H1 (cell line): ENCODE measurements around the gene CENPX. TPM values are rescaled to one million over a fixed set of nuclear protein-coding genes. Genes with fewer than 3 reads are reported as not detected.

Source experiments
- CTCF ChIA-PET: fragments of 300-600 bp; sonication (Branson Sonifier 250); formaldehyde crosslinking; loops from one replicate; lab custom pipeline; 2021; ENCODE audit not compliant: partially characterized antibody; lab: Charles Lee
- POLR2A ChIA-PET: fragments of 300-600 bp; sonication (Branson Sonifier 250); formaldehyde crosslinking; loops from one replicate; lab custom pipeline; 2021; ENCODE audit warnings: inconsistent platforms; ENCODE audit not compliant: partially characterized antibody; lab: Charles Lee
- DNase-seq, 2 experiments: peaks; one replicate each; pipeline versions ENCODE4 v3.0.0 to v3.0.0-alpha.2; 2010 to 2022; ENCODE audit warnings: low spot score in 2 of 2, low read depth in 1 of 2, mixed read lengths in 1 of 2
- FAIRE-seq: peaks from 2 replicates; lab custom pipeline; 2011; peaks lifted over from hg19 to GRCh38; lab: Jason Lieb, UNC
- H2AFZ ChIP-seq: 2 replicates; pipeline ENCODE4 v1.8.1; 2012; ENCODE audit warnings: low read length, inconsistent platforms
- H2AK5ac ChIP-seq: 2 replicates; pipeline ENCODE4 v1.6.1; 2013; ENCODE audit warnings: low read depth, low read length
- H2BK120ac ChIP-seq: replicated peaks from 2 replicates; pipeline ENCODE3; 2013; ENCODE audit warnings: low read depth, low read length, inconsistent platforms
- H2BK12ac ChIP-seq: 2 replicates; pipeline ENCODE4 v1.6.1; 2013; ENCODE audit warnings: low read depth, low read length
- H2BK15ac ChIP-seq: 2 replicates; pipeline ENCODE4 v1.6.1; 2013; ENCODE audit warnings: low read length
- H2BK20ac ChIP-seq: 2 replicates; pipeline ENCODE4 v1.6.1; 2013; ENCODE audit warnings: low read length
- H2BK5ac ChIP-seq: 2 replicates; pipeline ENCODE4 v1.6.1; 2013; ENCODE audit warnings: low read depth, low read length
- H3K14ac ChIP-seq: 2 replicates; pipeline ENCODE4 v1.6.1; 2013; ENCODE audit warnings: inconsistent platforms; ENCODE audit not compliant: insufficient read length
- H3K18ac ChIP-seq: 2 replicates; pipeline ENCODE4 v1.6.1; 2013; ENCODE audit warnings: low read length; ENCODE audit errors: extremely low read depth
- H3K23ac ChIP-seq: 2 replicates; pipeline ENCODE4 v1.6.1; 2013; ENCODE audit warnings: inconsistent platforms; ENCODE audit not compliant: insufficient read length
- H3K23me2 ChIP-seq: 2 replicates; pipeline ENCODE4 v1.6.1; 2013; ENCODE audit warnings: low read depth, low read length
- H3K27ac ChIP-seq: 2 replicates; pipeline ENCODE4 v1.6.1; 2011; ENCODE audit warnings: low read depth, low read length, inconsistent platforms
- H3K27me3 ChIP-seq, 4 experiments: replicated peaks in 1 of 4; 1 replicate in 1 of 4; 2 replicates in 3 of 4; pipeline versions ENCODE4 v1.6.1 to v1.8.1; 2011 to 2013; ENCODE audit warnings: low read length in 3 of 4, mild to moderate bottlenecking in 3 of 4, inconsistent platforms in 2 of 4, mixed read lengths in 2 of 4, moderate library complexity in 1 of 4; ENCODE audit not compliant: control insufficient read depth in 3 of 4, insufficient read depth in 3 of 4; ENCODE audit errors: extremely low read depth in 1 of 4
- H3K36me3 ChIP-seq, 4 experiments: 2 replicates each; pipeline versions ENCODE4 v1.6.1 to v1.8.1; 2011 to 2013; ENCODE audit warnings: mild to moderate bottlenecking in 4 of 4, low read length in 3 of 4, moderate library complexity in 2 of 4, control low read depth in 1 of 4, inconsistent platforms in 1 of 4; ENCODE audit not compliant: insufficient read depth in 4 of 4, control insufficient read depth in 2 of 4
- H3K4ac ChIP-seq: replicated peaks from 2 replicates; pipeline ENCODE3; 2013; ENCODE audit warnings: low read length, low read depth, mixed read lengths, inconsistent platforms; ENCODE audit not compliant: insufficient read length
- H3K4me1 ChIP-seq, 4 experiments: replicated peaks in 1 of 4; 1 replicate in 1 of 4; 2 replicates in 3 of 4; pipeline versions ENCODE4 v1.6.1 to v1.8.1; 2011 to 2013; ENCODE audit warnings: low read length in 3 of 4, inconsistent platforms in 2 of 4, mixed read lengths in 1 of 4; ENCODE audit not compliant: insufficient read depth in 4 of 4, control insufficient read depth in 3 of 4
- H3K4me2 ChIP-seq, 2 experiments: 2 replicates each; pipeline versions ENCODE4 v1.6.1 to v1.8.1; 2011 to 2013; ENCODE audit warnings: low read depth in 2 of 2, low read length in 2 of 2, control low read depth in 1 of 2, inconsistent platforms in 1 of 2, mild to moderate bottlenecking in 1 of 2; ENCODE audit not compliant: insufficient read depth in 1 of 2
- H3K4me3 ChIP-seq, 4 experiments: fragments of 200-600, 300-600 bp in 1 of 4; sonication (generic), shearing (Covaris generic), sonication (Bioruptor Twin) in 1 of 4; 2 replicates each; pipeline versions ENCODE4 v1.5.1 to v1.8.1; 2011 to 2016; ENCODE audit warnings: low read length in 4 of 4, low read depth in 3 of 4, control low read depth in 2 of 4, inconsistent platforms in 2 of 4, mild to moderate bottlenecking in 2 of 4, mixed read lengths in 1 of 4, moderate library complexity in 1 of 4; ENCODE audit not compliant: insufficient read depth in 2 of 4; ENCODE audit errors: extremely low read depth in 1 of 4
- H3K56ac ChIP-seq: replicated peaks from 2 replicates; pipeline ENCODE3; 2013; ENCODE audit warnings: low read depth, mild to moderate bottlenecking, mixed read lengths, low read length, inconsistent platforms; ENCODE audit not compliant: insufficient read length
- H3K79me1 ChIP-seq: 2 replicates; pipeline ENCODE4 v1.6.1; 2013; ENCODE audit warnings: low read depth, low read length, control low read depth
- H3K79me2 ChIP-seq, 2 experiments: 2 replicates each; pipeline versions ENCODE4 v1.6.1 to v1.8.1; 2012 to 2013; ENCODE audit warnings: low read length in 2 of 2, mild to moderate bottlenecking in 2 of 2, inconsistent platforms in 1 of 2; ENCODE audit not compliant: insufficient read depth in 2 of 2, control insufficient read depth in 1 of 2
- H3K9ac ChIP-seq, 4 experiments: replicated peaks in 1 of 4; 1 replicate in 1 of 4; 2 replicates in 3 of 4; pipeline versions ENCODE4 v1.6.1 to v1.8.1; 2011 to 2013; ENCODE audit warnings: low read depth in 3 of 4, low read length in 3 of 4, control low read depth in 2 of 4, mild to moderate bottlenecking in 2 of 4, moderate library complexity in 2 of 4, inconsistent platforms in 1 of 4; ENCODE audit errors: extremely low read depth in 1 of 4
- H3K9me3 ChIP-seq, 2 experiments: 2 replicates each; pipeline versions ENCODE4 v1.6.1 to v1.8.1; 2012 to 2013; ENCODE audit warnings: mild to moderate bottlenecking in 2 of 2, moderate library complexity in 2 of 2, control low read depth in 1 of 2, inconsistent platforms in 1 of 2, low read depth in 1 of 2, low read length in 1 of 2, mixed read lengths in 1 of 2; ENCODE audit not compliant: insufficient read depth in 2 of 2
- H4K20me1 ChIP-seq, 2 experiments: replicated peaks in 1 of 2; 2 replicates each; pipeline versions ENCODE3 to v1.8.1; 2011 to 2013; ENCODE audit warnings: inconsistent platforms in 2 of 2, low read length in 2 of 2, mild to moderate bottlenecking in 1 of 2; ENCODE audit not compliant: insufficient read depth in 2 of 2, control insufficient read depth in 1 of 2
- H4K5ac ChIP-seq: 2 replicates; pipeline ENCODE4 v1.6.1; 2013; ENCODE audit warnings: low read length, low read depth, mixed read lengths, inconsistent platforms; ENCODE audit not compliant: insufficient read length
- H4K8ac ChIP-seq: 2 replicates; pipeline ENCODE4 v1.8.0; 2013; ENCODE audit warnings: mild to moderate bottlenecking, moderate library complexity, low read length, inconsistent platforms; ENCODE audit not compliant: insufficient read depth; ENCODE audit errors: extremely low read depth
- H4K91ac ChIP-seq: replicated peaks from 2 replicates; pipeline ENCODE3; 2013; ENCODE audit warnings: low read length, mixed read lengths, inconsistent platforms; ENCODE audit not compliant: insufficient read length
- CBX5 ChIP-seq: fragments of 300-800, 300-1000 bp; sonication (generic); IDR thresholded peaks from 2 replicates; pipeline ENCODE4 v1.7.1; 2016; ENCODE audit warnings: antibody characterized with exemption, low read length, low read depth
- CHD2 ChIP-seq: IDR thresholded peaks from 2 replicates; pipeline ENCODE4 v1.6.1; 2012; ENCODE audit warnings: low read length, improper control_type of control experiment
- EGR1 ChIP-seq: IDR thresholded peaks from 2 replicates; pipeline ENCODE4 v1.6.1; 2011; ENCODE audit warnings: low read depth, low read length, borderline replicate concordance
- GABPA ChIP-seq: IDR thresholded peaks from 2 replicates; pipeline ENCODE4 v1.6.1; 2011; ENCODE audit warnings: mild to moderate bottlenecking, low read length, moderate library complexity, borderline replicate concordance; ENCODE audit not compliant: insufficient read depth
- HDAC2 ChIP-seq, 2 experiments: fragments of 300-600 bp in 1 of 2; sonication (generic) in 1 of 2; IDR thresholded peaks; 2 replicates each; pipeline ENCODE4 v1.6.1; 2011 to 2012; ENCODE audit warnings: low read depth in 2 of 2, low read length in 2 of 2, mild to moderate bottlenecking in 2 of 2, moderate library complexity in 2 of 2, borderline replicate concordance in 1 of 2, inconsistent platforms in 1 of 2
- JUN ChIP-seq: IDR thresholded peaks from 2 replicates; pipeline ENCODE4 v1.6.1; 2011; ENCODE audit warnings: low read depth, mild to moderate bottlenecking, improper control_type of control experiment, low read length
- NRF1 ChIP-seq: IDR thresholded peaks from 2 replicates; pipeline ENCODE4 v1.6.1; 2011; ENCODE audit warnings: mild to moderate bottlenecking, low read depth, low read length, improper control_type of control experiment
- PHF8 ChIP-seq: fragments of 200-600 bp; sonication (generic); conservative IDR thresholded peaks from 2 replicates; pipeline ENCODE4 v1.7.1; 2012; ENCODE audit warnings: low read depth, mild to moderate bottlenecking, inconsistent platforms, low read length, moderate library complexity
- RBBP5 ChIP-seq: IDR thresholded peaks from 2 replicates; pipeline ENCODE4 v1.7.1; 2012; ENCODE audit warnings: low read depth, mild to moderate bottlenecking, inconsistent platforms, low read length, moderate library complexity, borderline replicate concordance
- WGBS, 2 experiments: shearing (Covaris generic) in 1 of 2; methylation state at CpG; one replicate each; pipeline versions ENCODE4 v1.1.6 to v1.1.7; 2013 to 2015; ENCODE audit warnings: low lambda C conversion rate in 2 of 2, mixed read lengths in 2 of 2, inconsistent platforms in 1 of 2, low coverage in 1 of 2, missing lambda C conversion rate in 1 of 2; ENCODE audit not compliant: insufficient replicate concordance in 2 of 2, insufficient coverage in 1 of 2, insufficient read length in 1 of 2; ENCODE audit errors: extremely low coverage in 1 of 2, missing lambda C conversion rate in 1 of 2; 5-methylcytosine and 5-hydroxymethylcytosine counted together
- polyA plus RNA-seq, 7 experiments: library from polyadenylated mRNA; depleted of rRNA in 3 of 7; stranded (reverse) in 5 of 7; unstranded in 2 of 7; fragments of >200 nt in 5 of 7; fragments of 200-250 nt in 2 of 7; gene quantifications; 1 replicate in 5 of 7; 2 replicates in 1 of 7; 4 replicates in 1 of 7; pipeline versions ENCODE4 v1.2.1 to v1.2.3, GENCODE V29; 2011 to 2013; ENCODE audit warnings: missing spikeins in 2 of 7, mixed read lengths in 2 of 7
- total RNA-seq: library from RNA; stranded (reverse); fragmentation: NEBNext Ultra II Directional; extraction: Animal tissue kit (Norgen Biotek cat#: 25700); gene quantifications from 2 replicates; pipeline ENCODE4 v1.2.1, GENCODE V29; 2021
- TF ChIP-seq, protein P1 (sequence below), 3 experiments: IDR thresholded peaks; 1 replicate in 2 of 3; 2 replicates in 1 of 3; pipeline versions ENCODE4 v1.5.1 to v1.6.1; 2011; ENCODE audit warnings: low read length in 3 of 3, mild to moderate bottlenecking in 3 of 3, inconsistent platforms in 2 of 3, low read depth in 1 of 3, moderate library complexity in 1 of 3; ENCODE audit not compliant: insufficient read depth in 1 of 3; ENCODE audit errors: control extremely low read depth in 1 of 3

Gene CENPX
- total and polyA plus RNA-seq, 2 of the 8 experiments (the other 6 are each of a cell fraction or from before 2014, with no cell fraction given): 116 to 122 TPM

DNA sequence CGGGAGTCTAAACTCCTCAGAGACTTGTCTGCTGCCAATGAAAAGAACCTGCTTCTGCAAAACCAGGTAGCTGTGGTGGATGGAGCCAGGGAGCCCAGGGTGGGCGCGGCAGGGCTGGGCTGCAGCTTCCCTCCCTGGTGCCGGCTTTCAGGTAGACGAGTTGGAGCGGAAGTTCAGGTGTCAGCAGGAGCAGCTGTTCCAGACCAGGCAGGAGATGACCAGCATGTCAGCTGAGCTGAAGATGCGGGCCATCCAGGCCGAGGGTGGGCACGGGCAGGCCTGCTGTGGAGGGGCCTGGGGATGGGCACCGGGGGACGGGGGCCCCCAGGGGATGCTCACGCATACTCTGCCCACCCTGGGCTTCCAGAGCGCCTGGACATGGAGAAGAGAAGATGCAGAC lies 5.6 kb upstream of the CENPX start:
- no peaks in the 10 kb centered on the region; a peak in 1 of 8 replicates for H3K36me3 ChIP-seq
- H3K4ac ChIP-seq: no peak overlapping the region
- H4K20me1 ChIP-seq: peaks cover 0 to 15% of the 10 kb centered on the region in 2 experiments
- no peak overlapping the region for H2BK5ac ChIP-seq
- H3K79me2 ChIP-seq: peaks cover 0 to 2% of the 10 kb centered on the region in 2 experiments; a peak in 1 of 4 replicates
- FAIRE-seq: no peak
- H3K4me3 ChIP-seq: no peak overlapping the region
- no peaks in the 10 kb centered on the region for H3K9me3 ChIP-seq
- POLR2A ChIA-PET: interaction anchor here (0.6 to 4.9 kb wide), 2 partner anchors 27 to 53 kb away, joined by 3 to 38 read pairs; partner anchors contain the start of gene GPS1
- H4K8ac ChIP-seq: no peak overlapping the region
- H2BK15ac ChIP-seq: no peak overlapping the region
- H2AK5ac ChIP-seq: no peak overlapping the region
- H3K4me2 ChIP-seq: no peak overlapping the region
- no peaks in the 10 kb centered on the region for H3K27me3 ChIP-seq
- H4K5ac ChIP-seq: no peak overlapping the region
- H2BK12ac ChIP-seq: no peak overlapping the region
- no peak overlapping the region for H2AFZ ChIP-seq
- no peak overlapping the region for H3K9ac ChIP-seq
- 0 out of 2 replicates have a peak, but pooled peaks cover 3% of the 10 kb centered on the region for H3K79me1 ChIP-seq
- H3K4me1 ChIP-seq: peaks cover 0 to 16% (median 5%) of the 10 kb centered on the region in 4 experiments; a peak in 5 of 7 replicates
- H3K27ac ChIP-seq: no peak overlapping the region
- no peak overlapping the region for H4K91ac ChIP-seq
- no peak overlapping the region for H3K14ac ChIP-seq
- no peak overlapping the region for H2BK120ac ChIP-seq
- TF ChIP-seq RBBP5: no peak
- no peak for TF ChIP-seq PHF8
- TF ChIP-seq HDAC2 (IDR thresholded peaks at IDR 0.05; ENCODE audit: borderline replicate concordance in 1 of 2, low read depth in 2 of 2, low read length in 2 of 2): no peak
- no peak for TF ChIP-seq JUN
- TF ChIP-seq CBX5: no peak
- no peak for TF ChIP-seq GABPA
- no peak for TF ChIP-seq NRF1
- no peak for TF ChIP-seq EGR1
- TF ChIP-seq CHD2: no peak
- TF ChIP-seq, protein P1, sequence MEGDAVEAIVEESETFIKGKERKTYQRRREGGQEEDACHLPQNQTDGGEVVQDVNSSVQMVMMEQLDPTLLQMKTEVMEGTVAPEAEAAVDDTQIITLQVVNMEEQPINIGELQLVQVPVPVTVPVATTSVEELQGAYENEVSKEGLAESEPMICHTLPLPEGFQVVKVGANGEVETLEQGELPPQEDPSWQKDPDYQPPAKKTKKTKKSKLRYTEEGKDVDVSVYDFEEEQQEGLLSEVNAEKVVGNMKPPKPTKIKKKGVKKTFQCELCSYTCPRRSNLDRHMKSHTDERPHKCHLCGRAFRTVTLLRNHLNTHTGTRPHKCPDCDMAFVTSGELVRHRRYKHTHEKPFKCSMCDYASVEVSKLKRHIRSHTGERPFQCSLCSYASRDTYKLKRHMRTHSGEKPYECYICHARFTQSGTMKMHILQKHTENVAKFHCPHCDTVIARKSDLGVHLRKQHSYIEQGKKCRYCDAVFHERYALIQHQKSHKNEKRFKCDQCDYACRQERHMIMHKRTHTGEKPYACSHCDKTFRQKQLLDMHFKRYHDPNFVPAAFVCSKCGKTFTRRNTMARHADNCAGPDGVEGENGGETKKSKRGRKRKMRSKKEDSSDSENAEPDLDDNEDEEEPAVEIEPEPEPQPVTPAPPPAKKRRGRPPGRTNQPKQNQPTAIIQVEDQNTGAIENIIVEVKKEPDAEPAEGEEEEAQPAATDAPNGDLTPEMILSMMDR (IDR thresholded peaks at IDR 0.05; ENCODE audit: control extremely low read depth in 1 of 3, insufficient read depth in 1 of 3, low read depth in 1 of 3, low read length in 3 of 3): no peak
- TF ChIP-seq, all 59 proteins: peak for 0
- H3K23ac ChIP-seq: no peak overlapping the region
- H3K18ac ChIP-seq: no peak overlapping the region
- no peak overlapping the region for H2BK20ac ChIP-seq
- CTCF ChIA-PET: interaction anchor here (0.6 to 2.5 kb wide), 6 partner anchors 38 to 124 kb away, joined by 3 to 10 read pairs (median 4); partner anchors contain the start of genes DUS1L and MAFG
- WGBS, 2 experiments: 94% methylated on average over 13 of the region's 13 CpGs; no CpG with 5 or more reads in 1 of the 2 experiments
- no peak overlapping the region for H3K56ac ChIP-seq
- peaks cover 13% of the 10 kb centered on the region for H3K23me2 ChIP-seq
- DNase-seq: no peak
